HFFc6 (cell line): ENCODE measurements around the gene C6orf120. TPM values are rescaled to one million over a fixed set of nuclear protein-coding genes. Genes with fewer than 3 reads are reported as not detected.

ENCODE experiments used
- DNase-seq: peaks from one replicate; pipeline ENCODE4 v3.0.0-alpha.2; 2018
- H3K27ac Mint-ChIP-seq: 2 replicates; pipeline ENCODE4 v1.8.0; 2020; ENCODE audit warnings: mild to moderate bottlenecking, mixed read lengths
- H3K27me3 Mint-ChIP-seq: 2 replicates; pipeline ENCODE4 v1.8.0; 2021; ENCODE audit warnings: mild to moderate bottlenecking, moderate library complexity, mixed read lengths; ENCODE audit not compliant: insufficient read depth
- H3K36me3 Mint-ChIP-seq: 2 replicates; pipeline ENCODE4 v1.8.0; 2021; ENCODE audit warnings: low read depth, mixed read lengths
- H3K4me1 Mint-ChIP-seq: 2 replicates; pipeline ENCODE4 v1.8.0; 2020; ENCODE audit warnings: low read depth, mixed read lengths
- H3K4me3 Mint-ChIP-seq: 2 replicates; pipeline ENCODE4 v1.8.0; 2020; ENCODE audit warnings: mild to moderate bottlenecking, moderate library complexity, mixed read lengths
- H3K9me3 Mint-ChIP-seq: 2 replicates; pipeline ENCODE4 v1.8.0; 2020; ENCODE audit warnings: mild to moderate bottlenecking, mixed read lengths
- CTCF ChIP-seq: fragments of 200-600 bp; sonication (generic); IDR thresholded peaks from 2 replicates; pipeline ENCODE4 v1.5.0; 2021; ENCODE audit warnings: antibody characterized with exemption, mild to moderate bottlenecking
- total RNA-seq, 6 experiments: library from RNA; stranded (reverse); fragmentation: NEBNext Ultra II Directional; extraction: Animal tissue kit (Norgen Biotek cat#: 25700); gene quantifications; 2 replicates in 1 of 6; 3 replicates in 5 of 6; pipeline ENCODE4 v1.2.3, GENCODE V29; 2021

The C6orf120 gene
- total RNA-seq, 6 experiments from 2014 or later, result 44.9 to 53.5 (median 48.7) TPM

DNA sequence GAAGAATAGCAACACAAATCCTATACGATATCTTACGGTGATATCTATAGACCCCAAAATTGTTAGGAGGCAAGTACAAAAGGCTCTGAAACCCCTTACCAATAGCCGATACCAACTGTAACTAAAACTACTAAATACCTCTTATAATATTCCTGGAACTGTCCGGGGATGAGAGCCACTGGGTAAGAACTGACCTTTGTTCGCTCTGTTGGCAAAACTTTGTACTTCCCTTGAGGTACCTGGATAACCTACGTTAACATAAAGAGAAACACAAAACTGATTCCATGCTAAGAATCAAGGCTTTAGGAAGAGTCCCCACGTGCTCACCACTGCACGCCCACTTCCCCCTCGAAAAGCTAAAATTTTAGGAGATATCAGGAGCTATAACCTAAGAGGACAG, 12.7 kb downstream of the C6orf120 start:
- Mint-ChIP-seq H3K27ac (no peak overlapping the region), H3K36me3 (no peaks in the 10 kb centered on the region; the same call in 1 of the 2 replicates), H3K4me3 (no peak overlapping the region), H3K4me1 (peaks cover 9% of the 10 kb centered on the region), H3K9me3 (no peaks in the 10 kb centered on the region), H3K27me3 (no peaks in the 10 kb centered on the region; the same call in 1 of the 2 replicates)
- TF ChIP-seq CTCF, result no peak
- no peak for DNase-seq

DNA sequence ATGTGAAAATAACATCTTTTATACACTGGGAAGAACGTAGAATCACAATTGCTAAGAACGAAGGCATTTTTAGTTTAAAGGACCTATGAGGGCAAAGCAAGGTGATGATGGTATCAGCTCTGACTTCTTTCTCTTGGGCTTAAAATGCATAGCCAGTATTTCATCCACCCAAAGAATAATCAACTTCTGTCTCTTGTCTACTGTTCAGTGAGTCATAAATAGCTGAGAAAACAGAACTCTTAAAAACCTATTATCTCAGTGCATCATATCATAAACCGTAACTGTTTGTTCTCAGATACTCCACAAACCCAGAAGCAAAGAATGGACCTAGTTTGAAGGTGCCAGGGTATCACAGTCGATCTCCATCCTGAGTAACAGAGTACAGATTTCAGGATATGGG, 17.2 kb downstream of the C6orf120 start:
- Mint-ChIP-seq H3K4me1 (peaks cover 25% of the 10 kb centered on the region), H3K9me3 (no peaks in the 10 kb centered on the region), H3K27me3 (no peaks in the 10 kb centered on the region), H3K36me3 (no peaks in the 10 kb centered on the region), H3K4me3 (no peak overlapping the region), H3K27ac (0 out of 2 replicates have a peak overlapping the region, but pooled peaks have one; percentile 20)
- TF ChIP-seq CTCF, result no peak
- peak; percentile 9 for DNase-seq

- no peak overlapping the region for H3K27ac Mint-ChIP-seq
- H3K36me3 Mint-ChIP-seq, result no peaks in the 10 kb centered on the region
- no peaks in the 10 kb centered on the region for H3K27me3 Mint-ChIP-seq
- peaks cover 29% of the 10 kb centered on the region for H3K4me1 Mint-ChIP-seq
- no peaks in the 10 kb centered on the region for H3K9me3 Mint-ChIP-seq
- no peak for DNase-seq
- peak; percentile 48 for TF ChIP-seq CTCF
- no peak overlapping the region for H3K4me3 Mint-ChIP-seq
Measured at GRCh38 chr6:169720207-169720855, 18.4 kb downstream of the C6orf120 start.

GRCh38 chr6:169722362-169723199, 20.7 kb downstream of the C6orf120 start:
- no peaks in the 10 kb centered on the region for H3K9me3 Mint-ChIP-seq
- no peaks in the 10 kb centered on the region; the same call in 1 of the 2 replicates for H3K27me3 Mint-ChIP-seq
- peak; percentile 40 for DNase-seq
- peaks cover 37% of the 10 kb centered on the region for H3K4me1 Mint-ChIP-seq
- TF ChIP-seq CTCF, result no peak
- H3K4me3 Mint-ChIP-seq, result peak overlapping the region; percentile 91
- H3K27ac Mint-ChIP-seq, result peak overlapping the region; percentile 79
- H3K36me3 Mint-ChIP-seq, result no peaks in the 10 kb centered on the region

DNA sequence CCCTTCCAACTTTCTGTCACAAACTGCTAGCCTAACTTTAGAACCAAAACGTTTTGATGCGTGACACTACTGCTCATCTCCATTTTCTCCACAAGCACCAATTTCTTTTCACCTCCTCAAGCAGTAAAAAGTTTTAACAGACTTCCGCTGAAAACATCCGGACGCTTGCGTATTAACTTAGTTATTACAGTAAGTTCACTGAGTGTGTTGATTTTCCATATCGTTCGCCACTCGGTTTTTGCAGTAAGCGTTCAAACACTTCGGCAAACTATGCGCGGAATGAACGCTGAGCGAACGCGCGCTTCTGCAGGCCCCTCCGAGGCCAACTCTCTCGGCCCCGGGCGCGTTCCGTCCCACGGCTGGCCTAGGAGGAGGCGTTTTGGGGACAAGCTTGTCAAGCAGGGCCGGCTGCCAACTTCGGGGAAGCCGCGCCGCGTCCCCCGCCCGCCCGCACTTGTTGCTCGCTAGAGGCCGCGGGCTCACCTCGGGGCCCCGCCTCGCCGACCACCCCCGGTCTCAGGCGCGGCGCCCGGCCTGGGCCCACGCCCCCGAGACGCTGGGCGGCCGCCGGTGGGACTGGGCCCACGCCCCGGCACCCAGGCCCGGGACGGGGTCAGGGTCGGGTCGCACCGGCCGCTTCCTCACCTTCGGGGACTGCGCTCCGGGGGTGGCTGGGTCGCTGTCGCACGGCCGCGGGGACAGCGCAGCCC, 21.4 kb downstream of the C6orf120 start:
- H3K4me1 Mint-ChIP-seq, result peaks cover 37% of the 10 kb centered on the region
- peak overlapping the region; percentile 79 for H3K27ac Mint-ChIP-seq
- H3K27me3 Mint-ChIP-seq, result no peaks in the 10 kb centered on the region; the same call in 1 of the 2 replicates
- DNase-seq, result peak; percentile 44
- H3K36me3 Mint-ChIP-seq, result no peaks in the 10 kb centered on the region
- peak overlapping the region; percentile 91 for H3K4me3 Mint-ChIP-seq
- H3K9me3 Mint-ChIP-seq, result no peaks in the 10 kb centered on the region
- TF ChIP-seq CTCF, result no peak
